Body of pancreas (tissue), 4 donors: ENCODE results near the gene WBP1. TPM values are rescaled to one million over a fixed set of nuclear protein-coding genes. Genes with fewer than 3 reads are reported as not detected.
"Not testable (repeated sequence)": the region's sequence is repeated elsewhere in the genome, so short reads cannot be mapped to it uniquely, and the experiment has no call there.

Experiments
- ATAC-seq: fragments of 150-250 bp; one replicate; pipeline ENCODE4 v1.9.1; 2016
- DNase-seq, 4 donors: peaks; one replicate each; pipeline ENCODE4 v3.0.0-alpha.2; 2019
- H3K27ac ChIP-seq, 4 donors: fragments of 200-600 bp; sonication (generic); 1 replicate in 3 of 4; 2 replicates in 1 of 4; pipeline versions ENCODE4 v1.5.1 to v1.6.1; 2016 to 2019; ENCODE audit warnings: mild to moderate bottlenecking in 1 of 4, mixed read lengths in 1 of 4, moderate library complexity in 1 of 4
- H3K27me3 ChIP-seq, 2 donors: fragments of 200-600 bp; sonication (generic); one replicate each; pipeline ENCODE4 v1.6.0; 2016; ENCODE audit warnings: mild to moderate bottlenecking in 1 of 2
- H3K36me3 ChIP-seq, 2 donors: fragments of 200-600 bp; sonication (generic); replicated peaks in 1 of 2; 2 replicates each; pipeline ENCODE4 v1.5.1; 2016; ENCODE audit warnings: low read depth in 2 of 2; ENCODE audit not compliant: insufficient read depth in 1 of 2
- H3K4me1 ChIP-seq: fragments of 200-600 bp; sonication (generic); one replicate; pipeline ENCODE4 v1.6.0; 2016
- H3K4me3 ChIP-seq, 2 donors: fragments of 200-600 bp; sonication (generic); 1 replicate in 1 of 2; 2 replicates in 1 of 2; pipeline ENCODE4 v1.5.1; 2016 to 2019
- H3K9me3 ChIP-seq, 3 donors: fragments of 200-600 bp; sonication (generic); 1 replicate in 2 of 3; 2 replicates in 1 of 3; pipeline ENCODE4 v1.5.1; 2016
- CTCF ChIP-seq, 7 experiments: fragments of 450-650 bp in 4 of 7; fragments of 200-600 bp in 3 of 7; sonication (generic) in 3 of 7; IDR thresholded peaks; one replicate each; pipeline ENCODE4 v1.5.1; 2016 to 2019; ENCODE audit warnings: antibody characterized with exemption in 7 of 7
- POLR2A ChIP-seq, 3 donors: fragments of 450-650 bp; IDR thresholded peaks; one replicate each; pipeline ENCODE4 v1.6.1; 2016; ENCODE audit warnings: antibody characterized with exemption in 3 of 3, mild to moderate bottlenecking in 2 of 3
- WGBS, 2 donors: methylation state at CpG; one replicate each; pipeline ENCODE4 v1.1.5; 2017; 5-methylcytosine and 5-hydroxymethylcytosine counted together
- intact Hi-C: fragments of 100-400 bp; cut with DNase I; formaldehyde crosslinking; loops from one replicate; pipeline ENCODE4 v1.15.1; 2023
- total RNA-seq, 2 donors: library from RNA; depleted of rRNA; stranded (reverse); fragments of >200 nt; gene quantifications; one replicate each; pipeline ENCODE4 v1.1.0, GENCODE V29; 2016

WBP1 gene
- total RNA-seq, 2 donors from 2014 or later, result 35.3 to 56.3 TPM

- H3K27me3 ChIP-seq, result no peaks in the 10 kb centered on the region
- DNase-seq (peak; percentile 95 to 98 (median 96)), ATAC-seq (peak; percentile 97)
- TF ChIP-seq CTCF (IDR thresholded peaks at IDR 0.05) (peak; percentile 76 to 96 (median 90)), POLR2A (IDR thresholded peaks at IDR 0.05) (peak in 2 of 3 donors; percentile 62 to 64)
- H3K4me1 ChIP-seq, result peaks cover 27% of the 10 kb centered on the region
- no peaks in the 10 kb centered on the region for H3K9me3 ChIP-seq
- intact Hi-C loops, result no loop called here
- 0 to 1% methylated on average over 39 to 50 of the region's 50 CpGs for WGBS, 2 donors
- peak within 1 kb of the TSS; percentile 35 to 67 for H3K4me3 ChIP-seq
- H3K27ac ChIP-seq, result peak within 1 kb of the TSS; percentile 74 to 89 (median 80)
- no peaks in the 10 kb centered on the region for H3K36me3 ChIP-seq
Observed at GRCh38 chr2:74482801-74483674, 24.8 kb downstream of the WBP1 start, which contains the start of the genes CCDC142 and TTC31. Gene CCDC142 (minus strand): TSS chr2:74482998. CDS start chr2:74482837, 161 bp downstream. Gene TTC31 (plus strand): TSS chr2:74483081. CDS start chr2:74483096, 15 bp downstream.

DNA sequence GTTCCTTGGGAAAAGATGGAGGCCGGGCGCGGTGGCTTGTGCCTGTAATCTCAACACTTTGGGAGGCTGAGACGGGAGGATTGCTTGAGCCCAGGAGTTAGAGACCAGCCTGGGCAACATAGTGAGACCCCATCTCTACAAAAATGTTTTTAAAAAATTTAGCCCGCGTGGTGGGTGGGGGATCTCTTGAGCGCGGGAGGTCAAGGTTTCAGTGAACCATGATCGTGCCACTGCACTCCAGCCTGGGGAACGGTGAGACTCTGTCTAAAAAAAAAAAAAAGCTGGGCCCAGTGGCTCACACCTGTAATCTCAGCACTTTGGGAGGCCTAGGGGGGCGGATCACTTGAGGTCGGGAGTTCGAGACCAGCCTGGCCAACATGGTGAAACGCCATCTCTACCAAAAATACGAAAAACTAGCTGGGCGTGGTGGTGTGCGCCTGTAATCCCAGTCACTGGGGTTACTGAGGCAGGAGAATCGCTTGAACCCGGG, 25.5 kb downstream of the WBP1 start:
- ATAC-seq, H3K36me3 ChIP-seq, DNase-seq, H3K9me3 ChIP-seq, intact Hi-C loops, H3K27me3 ChIP-seq: not testable (repeated sequence)
- 69 to 77% methylated on average over 19 of the region's 19 CpGs for WGBS, 2 donors
- H3K27ac ChIP-seq, result peak overlapping the region in 1 of 4 donors; percentile 74
- H3K4me1 ChIP-seq, result peaks cover 27% of the 10 kb centered on the region
- H3K4me3 ChIP-seq, result peak overlapping the region; percentile 35 to 67

GRCh38 chr2:74486141-74486540, 27.9 kb downstream of the WBP1 start:
- no peak for DNase-seq
- no peaks in the 10 kb centered on the region for H3K9me3 ChIP-seq
- WGBS, 2 donors, result 68 to 69% methylated on average over 2 of the region's 2 CpGs
- H3K27me3 ChIP-seq, result no peaks in the 10 kb centered on the region
- peaks cover 0 to 7% of the 10 kb centered on the region in 2 donors for H3K36me3 ChIP-seq
- H3K4me3 ChIP-seq, result no peak overlapping the region
- intact Hi-C loops, result loop anchor here (5.0 kb wide), 1 partner anchor 91 kb away; no protein-coding TSS in a partner anchor
- TF ChIP-seq CTCF (IDR thresholded peaks at IDR 0.05) (no peak), POLR2A (IDR thresholded peaks at IDR 0.05) (no peak)
- peaks cover 20% of the 10 kb centered on the region for H3K4me1 ChIP-seq
- no peak overlapping the region for H3K27ac ChIP-seq
- no peak for ATAC-seq

DNA sequence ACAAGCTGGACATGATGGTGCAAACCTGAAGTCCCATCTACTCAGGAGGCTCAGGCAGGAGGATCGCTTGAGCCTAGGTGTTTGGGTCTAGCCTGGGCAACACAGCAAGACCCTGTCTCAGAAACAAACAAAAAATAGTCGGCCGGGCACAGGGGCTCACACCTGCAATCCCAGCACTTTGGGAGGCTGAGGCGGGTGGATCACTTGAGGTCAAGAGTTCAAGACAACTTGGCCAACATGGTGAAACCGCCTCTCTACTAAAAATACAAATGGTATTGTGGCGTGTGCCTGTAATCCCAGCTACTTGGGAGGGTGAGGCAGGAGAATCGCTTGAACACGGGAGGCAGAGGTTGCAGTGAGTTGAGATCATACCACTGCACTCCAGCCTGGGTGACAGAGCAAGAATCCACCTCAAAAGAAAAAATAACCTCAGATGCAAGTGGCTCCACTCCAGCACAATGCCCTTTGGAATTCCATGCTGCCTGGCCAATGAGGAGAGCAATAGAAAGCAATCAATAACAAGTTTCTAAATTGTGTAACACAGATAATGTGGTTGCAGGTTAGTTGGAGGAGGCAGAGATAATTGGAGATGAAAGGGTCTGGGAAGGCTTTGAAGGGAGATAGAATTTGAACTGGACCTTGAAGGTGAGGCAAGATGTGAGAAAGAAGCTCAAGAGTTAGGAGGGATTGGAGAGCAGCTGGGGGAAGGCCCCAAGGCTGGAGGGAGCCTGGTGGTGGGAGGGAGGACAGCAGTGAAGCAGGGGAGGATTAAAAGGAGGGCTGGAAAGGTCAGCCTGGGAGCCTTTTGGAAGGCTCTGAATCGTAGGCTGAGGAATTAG, 30.6 kb downstream of the WBP1 start:
- no peaks in the 10 kb centered on the region for H3K9me3 ChIP-seq
- peaks cover 0 to 28% of the 10 kb centered on the region in 2 donors for H3K36me3 ChIP-seq
- no peak for TF ChIP-seq CTCF (IDR thresholded peaks at IDR 0.05)
- no peak for TF ChIP-seq POLR2A (IDR thresholded peaks at IDR 0.05)
- no peak for DNase-seq
- H3K27ac ChIP-seq, result no peak overlapping the region
- WGBS, 2 donors, result 84 to 90% methylated on average over 9 of the region's 9 CpGs
- H3K4me1 ChIP-seq, result peaks cover 3% of the 10 kb centered on the region
- intact Hi-C loops, result loop anchor here (5.0 kb wide), 1 partner anchor 88 kb away; no protein-coding TSS in a partner anchor
- no peaks in the 10 kb centered on the region for H3K27me3 ChIP-seq
- no peak for ATAC-seq
- no peak overlapping the region for H3K4me3 ChIP-seq
